Measurements from ENCODE around the gene STYK1.
"Not testable (repeated sequence)": the region's sequence is repeated elsewhere in the genome, so short reads cannot be mapped to it uniquely, and the experiment has no call there.

STYK1 gene

GRCh38 chr12:10620078-10620779, 53.6 kb downstream of the STYK1 start:
- DNase-seq, result no peak

GRCh38 chr12:10618338-10618987, 55.4 kb downstream of the STYK1 start:
- DNase-seq, result no peak

GRCh38 chr12:10617863-10618262, 56.0 kb downstream of the STYK1 start:
- DNase-seq, result no peak

- no peak for DNase-seq
Observed at GRCh38 chr12:10615532-10615931, 58.3 kb downstream of the STYK1 start.

- DNase-seq, result no peak
Observed at GRCh38 chr12:10614056-10614370, 59.8 kb downstream of the STYK1 start.

- DNase-seq, result peak; percentile 91
Observed at GRCh38 chr12:10613349-10614055, 60.4 kb downstream of the STYK1 start, which contains the start of gene MAGOHB. Gene MAGOHB (minus strand): TSS chr12:10613609. CDS start chr12:10613532, 77 bp downstream.

- no peak for DNase-seq
Observed at GRCh38 chr12:10612984-10613348, 60.9 kb downstream of the STYK1 start.

GRCh38 chr12:10612110-10612509, 61.7 kb downstream of the STYK1 start:
- DNase-seq, result no peak

- not testable (repeated sequence) for DNase-seq
Observed at GRCh38 chr12:10611258-10611657, 62.6 kb downstream of the STYK1 start.

GRCh38 chr12:10610188-10610587, 63.7 kb downstream of the STYK1 start:
- no peak for DNase-seq

- no peak for DNase-seq
Observed at GRCh38 chr12:10607885-10608458, 65.9 kb downstream of the STYK1 start.

GRCh38 chr12:10601860-10602259, 72.0 kb downstream of the STYK1 start:
- no peak for DNase-seq

GRCh38 chr12:10600988-10601387, 72.9 kb downstream of the STYK1 start:
- DNase-seq, result no peak

- no peak for DNase-seq
Observed at GRCh38 chr12:10595881-10596280, 78.0 kb downstream of the STYK1 start.

- DNase-seq, result no peak
Observed at GRCh38 chr12:10590966-10591365, 82.9 kb downstream of the STYK1 start.

- DNase-seq, result no peak
Observed at GRCh38 chr12:10584415-10584814, 89.4 kb downstream of the STYK1 start.

- no peak for DNase-seq
Observed at GRCh38 chr12:10582704-10583103, 91.1 kb downstream of the STYK1 start.

GRCh38 chr12:10582133-10582532, 91.7 kb downstream of the STYK1 start:
- not testable (repeated sequence) for DNase-seq

GRCh38 chr12:10574307-10574706, 99.5 kb downstream of the STYK1 start:
- no peak for DNase-seq

- DNase-seq, result not testable (repeated sequence)
Observed at GRCh38 chr12:10572021-10572490, 101.8 kb downstream of the STYK1 start.

- DNase-seq, result no peak
Observed at GRCh38 chr12:10571141-10571540, 102.7 kb downstream of the STYK1 start.

Data from right kidney (tissue), 1 donor.